Measurements from ENCODE around the gene PDGFC. TPM values are rescaled to one million over a fixed set of nuclear protein-coding genes. Genes with fewer than 3 reads are reported as not detected.
A peak's percentile ranks its signal among the peaks of the same experiment; 100 is the strongest.

PDGFC gene
- total RNA-seq, 1 donor from 2014 or later, result 70.9 TPM

DNA sequence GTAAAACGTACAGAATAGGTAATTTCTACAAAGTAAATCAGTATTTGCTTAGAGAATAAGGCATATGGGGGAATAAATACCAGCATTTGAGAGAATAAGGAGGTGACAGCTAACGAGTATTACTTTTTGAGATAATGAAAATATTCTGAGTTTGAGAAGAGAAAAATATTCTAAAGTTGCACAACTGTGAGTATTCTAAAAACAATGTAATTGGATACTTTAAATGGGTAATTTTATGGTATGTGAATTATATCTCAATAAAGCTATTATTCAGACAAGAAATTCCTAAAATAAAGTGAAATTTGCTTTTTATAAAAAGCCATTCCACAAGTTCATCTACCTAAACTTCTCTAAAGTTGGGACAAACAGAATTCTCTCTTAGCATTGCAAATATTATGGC, 62.6 kb downstream of the PDGFC start:
- no peak for DNase-seq (ENCODE audit: low spot score)
- TF ChIP-seq, protein P1, sequence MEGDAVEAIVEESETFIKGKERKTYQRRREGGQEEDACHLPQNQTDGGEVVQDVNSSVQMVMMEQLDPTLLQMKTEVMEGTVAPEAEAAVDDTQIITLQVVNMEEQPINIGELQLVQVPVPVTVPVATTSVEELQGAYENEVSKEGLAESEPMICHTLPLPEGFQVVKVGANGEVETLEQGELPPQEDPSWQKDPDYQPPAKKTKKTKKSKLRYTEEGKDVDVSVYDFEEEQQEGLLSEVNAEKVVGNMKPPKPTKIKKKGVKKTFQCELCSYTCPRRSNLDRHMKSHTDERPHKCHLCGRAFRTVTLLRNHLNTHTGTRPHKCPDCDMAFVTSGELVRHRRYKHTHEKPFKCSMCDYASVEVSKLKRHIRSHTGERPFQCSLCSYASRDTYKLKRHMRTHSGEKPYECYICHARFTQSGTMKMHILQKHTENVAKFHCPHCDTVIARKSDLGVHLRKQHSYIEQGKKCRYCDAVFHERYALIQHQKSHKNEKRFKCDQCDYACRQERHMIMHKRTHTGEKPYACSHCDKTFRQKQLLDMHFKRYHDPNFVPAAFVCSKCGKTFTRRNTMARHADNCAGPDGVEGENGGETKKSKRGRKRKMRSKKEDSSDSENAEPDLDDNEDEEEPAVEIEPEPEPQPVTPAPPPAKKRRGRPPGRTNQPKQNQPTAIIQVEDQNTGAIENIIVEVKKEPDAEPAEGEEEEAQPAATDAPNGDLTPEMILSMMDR (IDR thresholded peaks at IDR 0.05), result no peak
- Mint-ChIP-seq H3K27ac (ENCODE audit: unreplicated experiment) (peak overlapping the region; percentile 27), H3K27me3 (ENCODE audit: low read depth) (no peaks in the 10 kb centered on the region), H3K4me1 (ENCODE audit: low read depth) (peaks cover 44% of the 10 kb centered on the region), H3K36me3 (ENCODE audit: low read depth) (no peaks in the 10 kb centered on the region), H3K4me3 (ENCODE audit: unreplicated experiment) (no peak overlapping the region), H3K9me3 (ENCODE audit: low read depth) (no peaks in the 10 kb centered on the region)

DNA sequence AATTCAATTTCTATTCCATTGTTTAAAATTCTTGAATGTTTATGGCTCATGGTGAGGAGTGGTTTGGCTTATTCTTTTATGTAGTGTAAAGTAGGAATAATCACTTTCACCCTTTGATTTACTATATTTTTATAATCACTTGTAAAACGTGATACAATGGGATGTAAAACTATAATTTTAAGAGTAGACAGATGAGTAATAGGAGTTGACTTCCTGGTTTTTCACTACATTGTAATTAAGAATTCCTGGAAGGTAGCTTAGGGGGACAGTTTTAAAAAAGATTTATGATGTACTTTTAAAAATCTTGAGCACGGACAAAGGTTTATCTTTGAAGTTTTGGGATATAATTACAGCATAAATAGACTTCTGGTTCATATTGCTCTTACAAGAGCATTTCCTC, 65.3 kb downstream of the PDGFC start:
- no peak for DNase-seq (ENCODE audit: low spot score)

DNA sequence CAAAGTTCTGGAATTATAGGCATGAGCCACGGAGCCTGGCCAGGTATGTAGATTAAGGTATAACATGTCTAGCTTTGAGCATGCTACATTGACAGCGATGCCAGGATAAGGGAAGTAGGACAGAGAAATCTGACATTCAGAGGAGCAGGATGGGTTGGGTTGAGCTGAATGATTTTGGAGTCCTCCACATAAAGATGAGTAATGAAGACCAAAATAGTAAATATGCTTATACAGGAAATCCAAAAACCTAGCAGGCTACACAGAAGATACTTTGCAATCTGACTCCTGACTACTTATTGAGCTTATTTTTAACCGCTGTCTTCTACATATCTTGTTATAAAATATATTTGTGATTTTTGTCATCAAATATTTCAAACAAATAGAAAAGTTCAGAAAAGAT, 69.7 kb downstream of the PDGFC start:
- peak overlapping the region; percentile 75 for H3K27ac Mint-ChIP-seq (ENCODE audit: unreplicated experiment)
- peaks cover 47% of the 10 kb centered on the region for H3K4me1 Mint-ChIP-seq (ENCODE audit: low read depth)
- H3K36me3 Mint-ChIP-seq (ENCODE audit: low read depth), result no peaks in the 10 kb centered on the region
- H3K27me3 Mint-ChIP-seq (ENCODE audit: low read depth), result no peaks in the 10 kb centered on the region
- no peaks in the 10 kb centered on the region for H3K9me3 Mint-ChIP-seq (ENCODE audit: low read depth)
- no peak overlapping the region for H3K4me3 Mint-ChIP-seq (ENCODE audit: unreplicated experiment)
- no peak for DNase-seq (ENCODE audit: low spot score)
- TF ChIP-seq, protein P1 (IDR thresholded peaks at IDR 0.05), result no peak

More for the DNA sequence above, 65.3 kb downstream of the PDGFC start:
- no peaks in the 10 kb centered on the region for H3K36me3 Mint-ChIP-seq (ENCODE audit: low read depth)
- H3K27me3 Mint-ChIP-seq (ENCODE audit: low read depth), result no peaks in the 10 kb centered on the region
- no peak overlapping the region for H3K27ac Mint-ChIP-seq (ENCODE audit: unreplicated experiment)
- TF ChIP-seq, protein P1 (IDR thresholded peaks at IDR 0.05), result no peak
- H3K9me3 Mint-ChIP-seq (ENCODE audit: low read depth), result no peaks in the 10 kb centered on the region
- H3K4me1 Mint-ChIP-seq (ENCODE audit: low read depth), result peaks cover 41% of the 10 kb centered on the region
- H3K4me3 Mint-ChIP-seq (ENCODE audit: unreplicated experiment), result no peak overlapping the region

DNA sequence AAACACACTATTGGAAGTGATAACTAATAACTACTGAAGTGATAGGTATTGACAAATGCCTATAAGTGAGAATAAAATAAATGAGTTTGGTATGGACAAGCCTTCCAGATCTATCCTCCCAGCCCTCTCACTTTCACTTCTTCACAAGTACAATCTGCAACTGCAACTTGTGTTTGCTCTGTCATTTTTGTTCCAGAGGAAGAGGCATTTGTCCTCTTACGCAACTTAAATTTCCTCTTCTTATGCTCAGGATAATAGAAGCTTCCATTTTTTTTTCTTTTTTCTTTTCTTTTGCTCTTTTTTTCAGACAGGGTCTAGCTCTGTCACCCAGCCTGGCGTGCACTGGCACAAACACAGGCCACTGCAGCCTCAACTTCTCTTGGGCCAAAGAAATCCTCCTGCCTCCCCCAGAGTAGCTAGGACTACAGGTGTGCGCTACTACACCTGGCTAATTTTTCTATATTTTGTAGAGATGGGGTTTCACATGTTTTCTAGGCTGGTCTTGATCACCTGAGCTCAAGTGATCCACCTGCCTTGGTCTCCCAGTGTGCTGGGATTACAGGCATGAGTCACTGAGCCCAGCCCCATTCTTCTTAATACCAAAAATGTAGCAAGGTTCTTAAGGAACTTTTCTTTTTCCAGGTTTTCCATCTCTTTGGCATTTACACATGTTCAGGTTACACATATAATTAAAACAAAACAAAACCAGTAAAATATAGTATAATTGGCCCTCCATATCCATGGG, 73.1 kb downstream of the PDGFC start:
- no peak for DNase-seq (ENCODE audit: low spot score)
- H3K36me3 Mint-ChIP-seq (ENCODE audit: low read depth), result no peaks in the 10 kb centered on the region
- no peak overlapping the region for H3K4me3 Mint-ChIP-seq (ENCODE audit: unreplicated experiment)
- H3K27me3 Mint-ChIP-seq (ENCODE audit: low read depth), result no peaks in the 10 kb centered on the region
- no peak overlapping the region for H3K27ac Mint-ChIP-seq (ENCODE audit: unreplicated experiment)
- TF ChIP-seq, protein P1 (IDR thresholded peaks at IDR 0.05), result no peak
- peaks cover 52% of the 10 kb centered on the region for H3K4me1 Mint-ChIP-seq (ENCODE audit: low read depth)
- H3K9me3 Mint-ChIP-seq (ENCODE audit: low read depth), result no peaks in the 10 kb centered on the region

DNA sequence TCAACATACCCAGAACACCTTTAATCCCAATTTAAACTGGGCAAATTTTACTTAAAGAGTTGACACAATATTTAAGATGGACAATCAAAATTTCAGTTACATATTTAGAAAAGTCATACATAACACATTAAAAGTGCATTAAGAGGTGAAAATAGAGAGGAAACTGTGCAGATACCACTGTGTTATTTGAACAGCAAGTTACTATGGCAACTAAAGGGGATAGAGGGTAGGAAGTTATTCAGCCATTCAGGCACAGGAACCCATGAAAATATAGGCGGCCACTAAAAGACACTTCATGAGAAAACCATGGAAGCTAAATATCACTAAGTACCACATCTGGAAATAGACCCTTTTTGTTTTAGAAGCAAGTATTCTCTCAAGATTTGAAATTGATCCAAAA, 75.1 kb downstream of the PDGFC start:
- Mint-ChIP-seq H3K4me1 (ENCODE audit: low read depth) (peaks cover 44% of the 10 kb centered on the region), H3K36me3 (ENCODE audit: low read depth) (no peaks in the 10 kb centered on the region), H3K27me3 (ENCODE audit: low read depth) (no peaks in the 10 kb centered on the region), H3K9me3 (ENCODE audit: low read depth) (no peaks in the 10 kb centered on the region), H3K27ac (ENCODE audit: unreplicated experiment) (no peak overlapping the region), H3K4me3 (ENCODE audit: unreplicated experiment) (no peak overlapping the region)
- TF ChIP-seq, protein P1 (IDR thresholded peaks at IDR 0.05), result no peak
- no peak for DNase-seq (ENCODE audit: low spot score)
